Measurements from ENCODE around the gene EEIG2.
A peak's percentile ranks its signal among the peaks of the same experiment; 100 is the strongest.

Gene EEIG2

GRCh38 chr1:108560189-108560873, 431 bp downstream of the EEIG2 start:
- ChIA-PET POLR2A (interaction anchor here (0.6 to 1.1 kb wide), 2 partner anchors 9 to 540 kb away, joined by 3 to 5 read pairs; no protein-coding TSS in a partner anchor), CTCF (interaction anchor here (0.7 to 8.4 kb wide), 27 partner anchors 8 to 779 kb away, joined by 3 to 179 read pairs (median 9); partner anchors contain the start of gene PRPF38B)
- no peak for DNase-seq (ENCODE audit: extremely low spot score)
- TF ChIP-seq CTCF (IDR thresholded peaks at IDR 0.05; ENCODE audit: control extremely low read depth, extremely low read depth, low read depth, missing control alignments): no peak

- POLR2A ChIA-PET: interaction anchor here (0.6 to 1.1 kb wide), 2 partner anchors 9 to 539 kb away, joined by 3 to 5 read pairs; no protein-coding TSS in a partner anchor
- CTCF ChIA-PET: interaction anchor here (0.6 to 8.4 kb wide), 27 partner anchors 9 to 779 kb away, joined by 3 to 179 read pairs (median 9); partner anchors contain the start of genes PRPF38B and SLC25A24
- TF ChIP-seq CTCF (IDR thresholded peaks at IDR 0.05; ENCODE audit: control extremely low read depth, extremely low read depth, low read depth, missing control alignments): no peak
- DNase-seq (ENCODE audit: extremely low spot score): peak; percentile 53
These were observed 1.1 kb downstream of the EEIG2 start for GRCh38 chr1:108560874-108561459.

GRCh38 chr1:108561689-108562326, 1.9 kb downstream of the EEIG2 start:
- POLR2A ChIA-PET: no interaction called here
- TF ChIP-seq CTCF (IDR thresholded peaks at IDR 0.05; ENCODE audit: control extremely low read depth, extremely low read depth, low read depth, missing control alignments): peak; percentile 87
- CTCF ChIA-PET: interaction anchor here (0.6 to 8.4 kb wide), 27 partner anchors 8 to 780 kb away, joined by 3 to 179 read pairs (median 8); partner anchors contain the start of genes PRPF38B and SLC25A24
- peak; percentile 74 for DNase-seq (ENCODE audit: extremely low spot score)

- CTCF ChIA-PET: interaction anchor here (1.1 to 8.4 kb wide), 5 partner anchors 12 to 80 kb away, joined by 3 to 179 read pairs (median 3); no protein-coding TSS in a partner anchor
- POLR2A ChIA-PET: no interaction called here
- TF ChIP-seq CTCF (IDR thresholded peaks at IDR 0.05; ENCODE audit: control extremely low read depth, extremely low read depth, low read depth, missing control alignments): no peak
These were observed 3.9 kb downstream of the EEIG2 start for GRCh38 chr1:108563808-108564207.

GRCh38 chr1:108565081-108565480, 5.2 kb downstream of the EEIG2 start:
- DNase-seq (ENCODE audit: extremely low spot score): no peak
- CTCF ChIA-PET: interaction anchor here (8.4 kb wide), 1 partner anchor 53 kb away, joined by 179 read pairs; no protein-coding TSS in a partner anchor
- no peak for TF ChIP-seq CTCF (IDR thresholded peaks at IDR 0.05; ENCODE audit: control extremely low read depth, extremely low read depth, low read depth, missing control alignments)
- POLR2A ChIA-PET: no interaction called here

More at GRCh38 chr1:108563808-108564207, 3.9 kb downstream of the EEIG2 start:
- DNase-seq (ENCODE audit: extremely low spot score): no peak

- ChIA-PET CTCF (no interaction called here), POLR2A (no interaction called here)
- no peak for DNase-seq (ENCODE audit: extremely low spot score)
- no peak for TF ChIP-seq CTCF (IDR thresholded peaks at IDR 0.05; ENCODE audit: control extremely low read depth, extremely low read depth, low read depth, missing control alignments)
These were observed 5.6 kb downstream of the EEIG2 start for GRCh38 chr1:108565512-108565911.

Measured in GM10248 (cell line).